Measurements from ENCODE around the gene LCE1D.

Gene LCE1D

GRCh38 chr1:152823294-152823693, 26.8 kb downstream of the LCE1D start:
- Histone ChIP-seq H3K4me3 (replicated peaks; ENCODE audit: insufficient read depth, low read length) (no peak overlapping the region), H3K27me3 (ENCODE audit: insufficient read depth, poor library complexity, severe bottlenecking) (peaks cover 3% of the 10 kb centered on the region), H3K27ac (replicated peaks) (no peak overlapping the region)
- TF ChIP-seq REST (IDR thresholded peaks at IDR 0.05; ENCODE audit: insufficient replicate concordance, low read depth): no peak
- no peak for TF ChIP-seq GABPA (IDR thresholded peaks at IDR 0.05; ENCODE audit: low read depth)
- no peak for TF ChIP-seq CTCF (IDR thresholded peaks at IDR 0.05; ENCODE audit: insufficient read depth, low read length)
- TF ChIP-seq SPI1 (IDR thresholded peaks at IDR 0.05; ENCODE audit: borderline replicate concordance, low read depth): no peak
- TF ChIP-seq POLR2AphosphoS5 (IDR thresholded peaks at IDR 0.05; ENCODE audit: low read depth): no peak
- no peak for DNase-seq (ENCODE audit: low read depth in 1 of 2, low spot score in 1 of 2)

- H3K27ac ChIP-seq (replicated peaks): no peak overlapping the region
- DNase-seq (ENCODE audit: low read depth in 1 of 2, low spot score in 1 of 2): no peak
- H3K4me3 ChIP-seq (replicated peaks; ENCODE audit: insufficient read depth, low read length): no peak overlapping the region
- H3K27me3 ChIP-seq (ENCODE audit: insufficient read depth, poor library complexity, severe bottlenecking): peaks cover 3% of the 10 kb centered on the region
- TF ChIP-seq CTCF (IDR thresholded peaks at IDR 0.05; ENCODE audit: insufficient read depth, low read length): no peak
- no peak for TF ChIP-seq SPI1 (IDR thresholded peaks at IDR 0.05; ENCODE audit: borderline replicate concordance, low read depth)
- no peak for TF ChIP-seq POLR2AphosphoS5 (IDR thresholded peaks at IDR 0.05; ENCODE audit: low read depth)
- TF ChIP-seq REST (IDR thresholded peaks at IDR 0.05; ENCODE audit: insufficient replicate concordance, low read depth): no peak
- TF ChIP-seq GABPA (IDR thresholded peaks at IDR 0.05; ENCODE audit: low read depth): no peak
These were observed 28.4 kb downstream of the LCE1D start for GRCh38 chr1:152824964-152825363.

GRCh38 chr1:152827173-152827572, 30.7 kb downstream of the LCE1D start, which contains the start of gene LCE1A:
TSS of gene LCE1A (plus strand) at chr1:152827473. CDS start at chr1:152827473, 0 bp downstream.
- H3K4me3 ChIP-seq (replicated peaks; ENCODE audit: insufficient read depth, low read length): no peak within 1 kb of the TSS
- peaks cover 3% of the 10 kb centered on the region for H3K27me3 ChIP-seq (ENCODE audit: insufficient read depth, poor library complexity, severe bottlenecking)
- no peak for TF ChIP-seq GABPA (IDR thresholded peaks at IDR 0.05; ENCODE audit: low read depth)
- no peak for TF ChIP-seq CTCF (IDR thresholded peaks at IDR 0.05; ENCODE audit: insufficient read depth, low read length)
- no peak for TF ChIP-seq POLR2AphosphoS5 (IDR thresholded peaks at IDR 0.05; ENCODE audit: low read depth)
- TF ChIP-seq SPI1 (IDR thresholded peaks at IDR 0.05; ENCODE audit: borderline replicate concordance, low read depth): no peak
- no peak for TF ChIP-seq REST (IDR thresholded peaks at IDR 0.05; ENCODE audit: insufficient replicate concordance, low read depth)
- no peak within 1 kb of the TSS for H3K27ac ChIP-seq (replicated peaks)
- no peak for DNase-seq (ENCODE audit: low read depth in 1 of 2, low spot score in 1 of 2)

Data from HL-60 (cell line).